HCT116 (cell line): ENCODE results near the gene KCNJ14. TPM values are rescaled to one million over a fixed set of nuclear protein-coding genes. Genes with fewer than 3 reads are reported as not detected.
A peak's percentile ranks its signal among the peaks of the same experiment; 100 is the strongest.

ENCODE experiments used
- ATAC-seq: fragments of 200-7000 bp; cut with Tn5 transposase; 2 replicates; pipeline ENCODE4 v1.9.1; 2020; ENCODE audit warnings: mild to moderate bottlenecking, moderate library complexity
- BruUV-seq: library from RNA; stranded (reverse); fragments of 400-500 nt; replicated peaks from 2 replicates; lab custom pipeline; 2021; lab: Mats Ljungman, UMichigan
- CTCF ChIA-PET: fragments of 300-600 bp; sonication (Branson Sonifier 250); formaldehyde crosslinking; loops from one replicate; lab custom pipeline; 2021; ENCODE audit warnings: antibody characterized with exemption; lab: Charles Lee
- POLR2A ChIA-PET: fragments of 300-600, 350-600 bp; sonication (Branson Sonifier 250); formaldehyde crosslinking; loops from one replicate; lab custom pipeline; 2021; ENCODE audit warnings: antibody characterized with exemption; lab: Charles Lee
- RAD21 ChIA-PET, 2 experiments: fragments of 300-600 bp; sonication (Branson Sonifier 250); formaldehyde crosslinking; loops; one replicate each; lab custom pipeline; 2023; ENCODE audit warnings: low total read pairs in 2 of 2; ENCODE audit not compliant: uncharacterized antibody in 2 of 2, unreplicated experiment in 2 of 2, low non-redundant PET in 1 of 2; lab: Charles Lee
- DNase-seq: peaks from one replicate; pipeline ENCODE4 v3.0.0-alpha.2; 2010; ENCODE audit warnings: low read depth, low spot score
- H2AFZ ChIP-seq: fragments of 200-600 bp; shearing (Covaris generic), sonication (generic); 2 replicates; pipeline ENCODE4 v1.6.1; 2017; ENCODE audit warnings: low read depth, mixed run types, mixed read lengths, antibody characterized with exemption, low read length; ENCODE audit not compliant: poor library complexity, severe bottlenecking
- H3K27ac ChIP-seq: 2 replicates; pipeline ENCODE4 v1.5.1; 2012; ENCODE audit warnings: low read depth, low read length
- H3K27me3 ChIP-seq: fragments of 200-600 bp; sonication (generic); 2 replicates; pipeline ENCODE4 v1.6.1; 2016; ENCODE audit warnings: mixed run types, low read length, mixed read lengths; ENCODE audit not compliant: insufficient read depth
- H3K36me3 ChIP-seq, 2 experiments: fragments of 200-500 bp in 1 of 2; fragments of 200-600 bp in 1 of 2; sonication (Bioruptor generic) in 1 of 2; sonication (generic) in 1 of 2; 2 replicates each; pipeline versions ENCODE4 v1.5.1 to v1.6.1; 2014 to 2016; ENCODE audit warnings: low read length in 2 of 2, inconsistent platforms in 1 of 2, mixed read lengths in 1 of 2, mixed run types in 1 of 2; ENCODE audit not compliant: insufficient read depth in 2 of 2, control insufficient read depth in 1 of 2
- H3K4me1 ChIP-seq, 2 experiments: fragments of 200-600 bp in 1 of 2; sonication (generic) in 1 of 2; 2 replicates each; pipeline versions ENCODE4 v1.5.1 to v1.6.1; 2012 to 2017; ENCODE audit warnings: low read length in 2 of 2, inconsistent platforms in 1 of 2, mild to moderate bottlenecking in 1 of 2, mixed read lengths in 1 of 2, mixed run types in 1 of 2, moderate library complexity in 1 of 2; ENCODE audit not compliant: insufficient read depth in 2 of 2, control insufficient read depth in 1 of 2
- H3K4me2 ChIP-seq: fragments of 200-600 bp; sonication (generic); 2 replicates; pipeline ENCODE4 v1.6.1; 2017; ENCODE audit warnings: mixed run types, low read length, mixed read lengths
- H3K4me3 ChIP-seq, 2 experiments: fragments of 200-600 bp in 1 of 2; sonication (generic) in 1 of 2; replicated peaks in 1 of 2; 2 replicates each; pipeline ENCODE4 v1.5.1; 2011 to 2016; ENCODE audit warnings: low read length in 2 of 2, control low read depth in 1 of 2, low read depth in 1 of 2, mild to moderate bottlenecking in 1 of 2, mixed read lengths in 1 of 2, mixed run types in 1 of 2
- H3K79me2 ChIP-seq: fragments of 200-600 bp; sonication (generic); 2 replicates; pipeline ENCODE4 v1.6.1; 2017; ENCODE audit warnings: mild to moderate bottlenecking, mixed run types, low read length, moderate library complexity, mixed read lengths; ENCODE audit not compliant: insufficient read depth
- H3K9ac ChIP-seq: fragments of 200-600 bp; sonication (generic); 2 replicates; pipeline ENCODE4 v1.6.1; 2016; ENCODE audit warnings: low read length, mixed read lengths
- H3K9me2 ChIP-seq: fragments of 200-600 bp; sonication (generic), shearing (Covaris generic); 2 replicates; pipeline ENCODE4 v1.6.1; 2017; ENCODE audit warnings: mixed run types, mild to moderate bottlenecking, moderate library complexity; ENCODE audit not compliant: insufficient read depth
- H3K9me3 ChIP-seq, 2 experiments: fragments of 200-500 bp in 1 of 2; fragments of 200-600 bp in 1 of 2; sonication (Bioruptor generic) in 1 of 2; sonication (generic) in 1 of 2; 2 replicates each; pipeline ENCODE4 v1.6.1; 2014 to 2017; ENCODE audit warnings: low read length in 2 of 2, mixed read lengths in 2 of 2, inconsistent platforms in 1 of 2, low read depth in 1 of 2, mild to moderate bottlenecking in 1 of 2, mixed run types in 1 of 2, moderate library complexity in 1 of 2; ENCODE audit not compliant: control insufficient read depth in 1 of 2, insufficient read depth in 1 of 2
- H4K20me1 ChIP-seq: fragments of 200-600 bp; sonication (generic), shearing (Covaris generic); 2 replicates; pipeline ENCODE4 v1.6.1; 2017; ENCODE audit warnings: mixed run types, mild to moderate bottlenecking, moderate library complexity; ENCODE audit not compliant: insufficient read depth
- ATF3 ChIP-seq: IDR thresholded peaks from 2 replicates; pipeline ENCODE4 v1.6.1; 2012
- CBX3 ChIP-seq: IDR thresholded peaks from 2 replicates; pipeline ENCODE4 v1.6.1; 2012; ENCODE audit warnings: low read depth
- EGR1 ChIP-seq: IDR thresholded peaks from 2 replicates; pipeline ENCODE4 v1.6.1; 2012; ENCODE audit warnings: low read depth
- ELF1 ChIP-seq: IDR thresholded peaks from 2 replicates; pipeline ENCODE4 v1.6.1; 2012; ENCODE audit warnings: low read depth, borderline replicate concordance
- EZH2 ChIP-seq: fragments of 200-600 bp; sonication (generic); IDR thresholded peaks from 2 replicates; pipeline ENCODE4 v1.6.1; 2017; ENCODE audit warnings: antibody characterized with exemption, mixed run types
- EZH2phosphoT487 ChIP-seq: fragments of 200-600 bp; IDR thresholded peaks from 2 replicates; pipeline ENCODE4 v1.6.1; 2018; ENCODE audit warnings: antibody characterized with exemption, borderline replicate concordance
- FOSL1 ChIP-seq: IDR thresholded peaks from 2 replicates; pipeline ENCODE4 v1.6.1; 2012; ENCODE audit warnings: low read depth
- JUND ChIP-seq: IDR thresholded peaks from 2 replicates; pipeline ENCODE4 v1.6.1; 2012
- MAX ChIP-seq: IDR thresholded peaks from 2 replicates; pipeline ENCODE4 v1.6.1; 2012
- POLR2A ChIP-seq: IDR thresholded peaks from 2 replicates; pipeline ENCODE4 v1.7.0; 2011; ENCODE audit warnings: borderline replicate concordance; ENCODE audit not compliant: insufficient read depth, insufficient read length; ENCODE audit errors: extremely low read depth
- POLR2AphosphoS5 ChIP-seq: IDR thresholded peaks from 2 replicates; pipeline ENCODE4 v1.6.1; 2011; ENCODE audit warnings: mild to moderate bottlenecking, low read depth, low read length, moderate library complexity
- SIN3A ChIP-seq: IDR thresholded peaks from 2 replicates; pipeline ENCODE4 v1.6.1; 2012; ENCODE audit warnings: low read depth
- SP1 ChIP-seq: IDR thresholded peaks from 2 replicates; pipeline ENCODE4 v1.6.1; 2012; ENCODE audit warnings: low read depth
- SRF ChIP-seq: IDR thresholded peaks from 2 replicates; pipeline ENCODE4 v1.6.1; 2012; ENCODE audit warnings: low read depth
- YY1 ChIP-seq: IDR thresholded peaks from 2 replicates; pipeline ENCODE4 v1.6.1; 2011; ENCODE audit warnings: low read length, low read depth, moderate library complexity, mild to moderate bottlenecking; ENCODE audit not compliant: insufficient replicate concordance; ENCODE audit errors: extremely low read depth
- ZFX ChIP-seq: fragments of 450-650 bp; IDR thresholded peaks from 2 replicates; pipeline ENCODE4 v1.6.1; 2017
- ZNF274 ChIP-seq: fragments of 200-500 bp; sonication (Bioruptor generic); IDR thresholded peaks from 2 replicates; pipeline ENCODE4 v1.6.1; 2014; ENCODE audit warnings: mild to moderate bottlenecking, low read depth, low read length, inconsistent platforms
- intact Hi-C: fragments of 100-400 bp; cut with micrococcal nuclease; formaldehyde crosslinking; loops from 2 replicates; pipeline ENCODE4 v1.10.0; 2022
- total RNA-seq: library from RNA; stranded (reverse); gene quantifications from one replicate; pipeline ENCODE4 v1.2.1, GENCODE V29; 2021; ENCODE audit not compliant: unreplicated experiment
- TF ChIP-seq, protein P1 (sequence below): IDR thresholded peaks from 2 replicates; pipeline ENCODE4 v1.6.1; 2011; ENCODE audit warnings: mild to moderate bottlenecking, low read length, moderate library complexity; ENCODE audit not compliant: insufficient replicate concordance; ENCODE audit errors: extremely low read depth
- TF ChIP-seq, protein P2 (sequence below), 3 experiments: fragments of 200-600 bp in 1 of 3; sonication (generic) in 1 of 3; IDR thresholded peaks in 2 of 3; conservative IDR thresholded peaks in 1 of 3; 2 replicates each; pipeline ENCODE4 v1.5.1; 2012 to 2017; ENCODE audit warnings: low read depth in 2 of 3, low read length in 2 of 3, antibody characterized with exemption in 1 of 3, borderline replicate concordance in 1 of 3, control low read depth in 1 of 3, mild to moderate bottlenecking in 1 of 3, mixed read lengths in 1 of 3, mixed run types in 1 of 3, moderate library complexity in 1 of 3; ENCODE audit not compliant: insufficient read depth in 1 of 3

KCNJ14 gene
- total RNA-seq, 1 experiment from 2014 or later = 2.5 TPM

DNA sequence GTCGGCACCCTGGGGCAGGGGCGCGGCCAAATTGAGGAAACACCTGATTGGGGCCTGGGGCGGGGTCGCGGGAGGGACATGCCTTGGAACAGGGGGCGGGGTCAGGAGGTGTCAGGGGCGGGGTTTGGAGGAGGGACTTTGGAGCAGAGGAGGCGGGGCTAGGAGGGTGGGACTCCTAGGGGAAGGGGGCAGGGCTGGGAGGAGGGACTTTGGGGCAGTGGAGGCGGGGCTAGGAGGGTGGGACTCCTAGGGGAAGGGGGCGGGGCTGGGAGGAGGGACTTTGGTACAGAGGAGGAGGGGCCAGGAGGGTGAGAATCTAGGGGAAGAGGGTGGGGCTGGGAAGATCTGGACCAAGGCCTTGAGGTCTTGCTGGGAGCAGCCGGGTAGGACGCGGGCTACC lies 40.0 kb upstream of the KCNJ14 start:
- Histone ChIP-seq H3K79me2 (peaks cover 5% of the 10 kb centered on the region), H3K4me3 (no peak overlapping the region), H3K9ac (no peak overlapping the region), H3K27me3 (no peaks in the 10 kb centered on the region), H3K36me3 (peaks cover 10 to 15% of the 10 kb centered on the region in 2 experiments), H4K20me1 (no peaks in the 10 kb centered on the region), H3K4me2 (no peak overlapping the region), H3K9me3 (no peaks in the 10 kb centered on the region), H3K4me1 (peaks cover 10 to 30% of the 10 kb centered on the region in 2 experiments), H3K27ac (no peak overlapping the region), H2AFZ (no peak overlapping the region), H3K9me2 (no peaks in the 10 kb centered on the region)
- POLR2A ChIA-PET = no interaction called here
- BruUV-seq = no TSS peak
- DNase-seq = peak; percentile 84
- CTCF ChIA-PET = no interaction called here
- intact Hi-C loops = loop anchor here (2.0 kb wide), 1 partner anchor 15 kb away; no protein-coding TSS in a partner anchor
- ATAC-seq = peak; percentile 85
- no peak for TF ChIP-seq ELF1
- TF ChIP-seq SIN3A = no peak
- TF ChIP-seq FOSL1 = no peak
- TF ChIP-seq, protein P1, sequence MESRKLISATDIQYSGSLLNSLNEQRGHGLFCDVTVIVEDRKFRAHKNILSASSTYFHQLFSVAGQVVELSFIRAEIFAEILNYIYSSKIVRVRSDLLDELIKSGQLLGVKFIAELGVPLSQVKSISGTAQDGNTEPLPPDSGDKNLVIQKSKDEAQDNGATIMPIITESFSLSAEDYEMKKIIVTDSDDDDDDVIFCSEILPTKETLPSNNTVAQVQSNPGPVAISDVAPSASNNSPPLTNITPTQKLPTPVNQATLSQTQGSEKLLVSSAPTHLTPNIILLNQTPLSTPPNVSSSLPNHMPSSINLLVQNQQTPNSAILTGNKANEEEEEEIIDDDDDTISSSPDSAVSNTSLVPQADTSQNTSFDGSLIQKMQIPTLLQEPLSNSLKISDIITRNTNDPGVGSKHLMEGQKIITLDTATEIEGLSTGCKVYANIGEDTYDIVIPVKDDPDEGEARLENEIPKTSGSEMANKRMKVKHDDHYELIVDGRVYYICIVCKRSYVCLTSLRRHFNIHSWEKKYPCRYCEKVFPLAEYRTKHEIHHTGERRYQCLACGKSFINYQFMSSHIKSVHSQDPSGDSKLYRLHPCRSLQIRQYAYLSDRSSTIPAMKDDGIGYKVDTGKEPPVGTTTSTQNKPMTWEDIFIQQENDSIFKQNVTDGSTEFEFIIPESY = no peak
- TF ChIP-seq POLR2A = no peak
- TF ChIP-seq SRF = no peak
- TF ChIP-seq EZH2 = no peak
- TF ChIP-seq ZNF274 = no peak
- TF ChIP-seq SP1 = no peak
- TF ChIP-seq POLR2AphosphoS5 = no peak
- TF ChIP-seq, protein P2, sequence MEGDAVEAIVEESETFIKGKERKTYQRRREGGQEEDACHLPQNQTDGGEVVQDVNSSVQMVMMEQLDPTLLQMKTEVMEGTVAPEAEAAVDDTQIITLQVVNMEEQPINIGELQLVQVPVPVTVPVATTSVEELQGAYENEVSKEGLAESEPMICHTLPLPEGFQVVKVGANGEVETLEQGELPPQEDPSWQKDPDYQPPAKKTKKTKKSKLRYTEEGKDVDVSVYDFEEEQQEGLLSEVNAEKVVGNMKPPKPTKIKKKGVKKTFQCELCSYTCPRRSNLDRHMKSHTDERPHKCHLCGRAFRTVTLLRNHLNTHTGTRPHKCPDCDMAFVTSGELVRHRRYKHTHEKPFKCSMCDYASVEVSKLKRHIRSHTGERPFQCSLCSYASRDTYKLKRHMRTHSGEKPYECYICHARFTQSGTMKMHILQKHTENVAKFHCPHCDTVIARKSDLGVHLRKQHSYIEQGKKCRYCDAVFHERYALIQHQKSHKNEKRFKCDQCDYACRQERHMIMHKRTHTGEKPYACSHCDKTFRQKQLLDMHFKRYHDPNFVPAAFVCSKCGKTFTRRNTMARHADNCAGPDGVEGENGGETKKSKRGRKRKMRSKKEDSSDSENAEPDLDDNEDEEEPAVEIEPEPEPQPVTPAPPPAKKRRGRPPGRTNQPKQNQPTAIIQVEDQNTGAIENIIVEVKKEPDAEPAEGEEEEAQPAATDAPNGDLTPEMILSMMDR (IDR thresholded peaks at IDR 0.05 in 2 of 3, conservative IDR thresholded peaks at IDR 0.05 in 1 of 3; ENCODE audit: borderline replicate concordance in 1 of 3, insufficient read depth in 1 of 3, low read depth in 2 of 3, low read length in 2 of 3) = no peak
- TF ChIP-seq JUND = no peak
- no peak for TF ChIP-seq ZFX
- TF ChIP-seq EGR1 = no peak
- TF ChIP-seq CBX3 = no peak
- no peak for TF ChIP-seq MAX
- TF ChIP-seq EZH2phosphoT487 = no peak
- TF ChIP-seq YY1 = no peak
- no peak for TF ChIP-seq ATF3
- RAD21 ChIA-PET = no interaction called here
